HG03159 (cell line): ENCODE data around the gene EDA.
"Not testable (repeated sequence)": the region's sequence is repeated elsewhere in the genome, so short reads cannot be mapped to it uniquely, and the experiment has no call there.

Experiments
- ATAC-seq: cut with Tn5 transposase; IDR thresholded peaks from one replicate; pipeline ENCODE4 v1.9.1; 2021; ENCODE audit warnings: mild to moderate bottlenecking, moderate library complexity; ENCODE audit not compliant: unreplicated experiment

The EDA gene

DNA sequence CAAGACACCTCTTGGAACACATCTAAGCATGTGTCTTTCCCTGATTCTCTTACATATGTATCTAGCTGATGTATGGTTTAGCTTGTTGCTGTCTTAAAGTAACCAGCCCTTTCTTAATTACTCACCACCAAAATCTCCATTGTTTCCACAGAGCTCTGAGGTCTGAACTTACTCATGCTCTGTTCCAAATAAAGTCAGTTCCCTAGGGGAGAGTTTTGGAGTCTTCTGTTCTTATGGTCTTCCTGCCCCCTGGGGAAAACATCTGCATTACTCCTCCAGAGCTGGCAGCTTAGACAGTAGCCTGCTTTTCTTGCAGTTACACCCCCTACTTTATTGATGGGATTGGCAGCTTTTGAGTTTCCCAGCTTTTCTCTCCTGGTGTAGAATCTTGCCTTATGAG, 125.8 kb downstream of the EDA start:
- no peak for ATAC-seq

DNA sequence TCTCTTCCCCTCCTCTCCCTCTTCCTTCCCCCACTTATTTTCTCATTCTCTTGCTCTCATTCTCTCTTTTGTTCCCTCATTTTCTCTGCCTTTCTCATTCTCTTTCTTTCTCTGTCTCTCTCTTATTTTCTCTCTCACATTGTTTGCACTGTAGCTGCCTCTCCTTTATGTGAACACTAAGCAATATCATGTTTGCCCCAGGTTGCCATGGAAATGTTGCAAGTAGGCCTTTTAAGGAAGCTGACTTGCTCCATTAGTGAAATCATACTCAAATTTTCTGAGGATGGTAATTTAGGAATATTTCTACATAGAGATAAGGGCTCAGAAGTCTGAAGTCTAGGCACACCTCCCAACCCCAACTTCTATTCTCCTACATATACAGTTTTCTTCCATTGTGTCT, 130.1 kb downstream of the EDA start:
- ATAC-seq, result no peak

DNA sequence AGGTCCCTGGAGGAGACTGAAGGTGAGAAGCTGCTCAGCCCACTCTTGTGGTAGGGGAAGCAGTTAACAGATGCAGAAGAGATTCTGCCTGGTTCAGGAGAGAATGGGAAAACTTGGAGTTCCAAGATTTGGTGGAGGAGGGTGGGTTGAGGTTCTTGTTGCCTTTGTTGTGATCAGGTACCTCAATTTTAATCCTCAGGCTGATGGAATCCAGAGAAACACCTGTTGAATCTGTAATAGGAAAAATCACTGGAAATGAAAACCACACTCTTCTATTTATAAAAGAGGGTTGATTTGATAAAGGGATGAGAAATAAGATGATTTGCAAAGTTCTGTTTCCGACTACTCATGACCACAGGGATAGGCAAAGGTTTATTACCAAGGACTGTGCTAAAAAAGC, 132.1 kb downstream of the EDA start:
- ATAC-seq, result no peak

DNA sequence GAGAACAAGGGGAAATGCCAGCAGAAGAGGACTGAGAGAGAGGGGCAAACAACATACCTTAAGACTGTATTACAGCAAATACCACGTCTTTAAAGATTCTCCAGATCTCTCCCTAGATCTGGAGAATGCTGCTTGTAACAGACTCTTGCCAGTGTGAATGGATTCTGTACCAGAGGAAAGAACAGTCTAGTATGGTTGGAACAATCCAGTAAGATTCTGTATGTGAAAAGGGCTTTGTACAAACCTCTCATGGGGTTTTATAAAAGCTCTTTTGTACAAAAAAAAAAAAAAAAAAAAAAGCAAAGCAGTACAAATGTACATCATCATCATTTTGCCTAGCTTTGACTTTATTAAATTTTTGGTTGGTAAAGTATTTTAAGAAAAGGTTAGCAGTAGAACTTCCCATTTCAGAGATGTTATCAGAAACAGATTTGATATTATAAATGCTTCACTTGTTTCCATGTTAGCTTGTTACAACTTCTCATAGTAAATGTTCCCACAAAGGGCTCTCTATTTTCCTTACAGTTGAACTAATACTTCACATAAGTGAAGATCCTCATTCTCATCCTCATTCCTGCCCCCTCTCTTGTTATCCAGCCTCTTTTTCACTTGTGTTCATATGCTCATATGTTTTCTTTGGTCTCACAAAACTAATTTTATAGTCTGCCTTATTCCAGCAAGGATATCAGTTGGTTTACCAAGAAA, 144.2 kb downstream of the EDA start:
- ATAC-seq, result no peak

DNA sequence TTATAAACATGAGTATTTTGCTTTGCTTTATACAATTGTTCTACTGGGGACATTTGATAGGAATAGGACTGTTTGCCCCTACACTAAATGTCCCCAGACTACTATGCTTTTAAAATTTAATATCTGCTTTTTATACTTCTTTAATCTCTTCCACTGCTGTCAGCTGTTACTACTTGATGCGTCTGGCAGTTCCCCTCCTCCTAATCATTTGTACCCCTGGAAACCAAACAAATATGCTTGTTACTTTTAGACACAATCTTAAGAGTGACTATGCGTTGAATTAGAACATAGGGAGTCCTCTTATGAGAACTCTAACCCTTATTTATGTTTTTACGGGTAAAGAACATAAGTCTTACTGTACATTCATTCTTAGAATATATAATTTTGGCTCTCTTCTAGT, 145.7 kb downstream of the EDA start:
- ATAC-seq, result no peak

DNA sequence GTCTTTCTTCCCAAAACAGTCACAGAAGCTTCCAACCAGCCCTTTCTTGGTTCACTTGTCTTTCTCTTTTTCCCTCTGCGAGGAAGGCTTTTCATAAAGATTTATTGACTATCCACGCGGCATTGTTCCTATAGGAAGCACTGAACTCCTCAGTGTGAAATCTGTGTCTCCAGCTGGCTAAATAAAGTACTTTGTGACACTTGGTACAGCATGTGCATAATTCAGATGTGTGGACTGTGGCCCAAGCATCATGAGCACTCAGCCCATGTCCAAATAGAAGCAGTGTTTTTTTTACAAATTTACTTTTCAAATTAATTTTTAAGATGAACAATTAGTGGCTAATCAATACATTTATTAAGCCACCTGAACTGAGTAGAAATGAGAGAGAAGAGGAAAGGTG, 146.4 kb downstream of the EDA start:
- ATAC-seq, result no peak

DNA sequence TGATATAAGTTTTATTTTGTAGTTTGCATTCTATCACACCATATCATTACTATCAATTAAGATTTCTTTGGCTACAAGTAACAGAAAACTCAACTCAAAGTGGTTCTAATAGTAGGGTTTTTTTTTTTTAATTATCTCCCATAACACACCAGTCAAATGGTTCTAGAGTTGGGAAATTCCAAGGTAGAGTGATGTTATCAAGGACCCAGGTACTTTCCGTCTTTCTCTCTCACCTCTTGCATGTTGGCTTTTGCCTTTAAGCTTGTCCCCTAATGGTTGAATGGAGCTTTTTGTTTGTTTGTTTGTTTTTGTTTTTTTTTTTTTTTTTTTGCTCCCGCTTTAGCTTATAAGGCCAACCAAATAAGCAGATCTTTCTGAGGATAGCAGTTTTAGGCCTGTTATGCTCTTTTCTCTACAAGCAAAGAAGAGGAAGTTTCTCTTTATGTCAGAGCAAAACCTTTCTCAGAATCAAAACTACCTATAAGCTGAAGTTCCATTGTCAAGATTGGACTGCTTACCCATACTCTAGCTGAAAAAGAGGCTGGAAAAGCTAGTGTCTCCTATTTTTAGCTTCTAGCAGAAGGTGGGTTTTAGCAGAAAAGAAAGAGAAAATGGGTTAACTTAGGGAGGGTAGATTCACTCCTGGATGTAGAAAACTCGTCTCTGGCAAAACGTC, 177.5 kb downstream of the EDA start:
- no peak for ATAC-seq

DNA sequence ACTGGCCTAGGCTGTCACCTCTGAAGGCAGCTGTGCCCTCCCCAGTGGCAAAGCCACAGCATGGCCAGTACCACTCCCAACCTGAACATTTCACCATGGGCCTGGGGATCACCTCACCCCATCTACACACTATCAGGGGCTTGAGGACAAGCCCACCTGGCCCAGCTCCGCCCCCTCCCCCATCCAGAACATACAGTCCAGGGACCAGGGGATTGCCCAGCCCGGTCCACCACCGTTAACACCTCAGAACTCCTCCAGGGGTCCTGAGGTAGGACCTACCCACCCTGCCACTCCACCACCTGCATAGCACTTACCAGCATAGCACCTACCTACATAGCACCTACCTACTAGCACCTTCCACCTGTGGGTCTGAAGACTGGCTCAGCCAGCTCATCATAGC, 179.8 kb downstream of the EDA start:
- ATAC-seq, result no peak

DNA sequence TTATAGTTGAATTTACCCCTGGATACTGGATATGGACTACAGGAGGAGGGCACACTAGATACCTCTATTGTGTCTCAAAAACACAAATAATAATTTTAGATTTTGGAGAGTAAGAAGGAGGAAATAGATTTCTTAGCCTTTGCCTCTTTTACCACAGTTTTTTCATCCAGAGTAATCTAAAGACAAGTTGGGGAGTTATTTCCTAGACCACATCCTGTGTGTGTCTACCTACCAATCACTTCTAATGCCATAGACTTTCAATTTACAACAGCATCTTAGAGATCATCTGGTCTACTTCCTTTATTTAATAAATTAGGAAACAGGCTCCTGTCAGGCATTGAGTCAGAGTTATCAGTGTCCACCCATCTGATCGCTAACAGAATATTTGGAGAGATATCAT, 191.5 kb downstream of the EDA start:
- ATAC-seq, result no peak

DNA sequence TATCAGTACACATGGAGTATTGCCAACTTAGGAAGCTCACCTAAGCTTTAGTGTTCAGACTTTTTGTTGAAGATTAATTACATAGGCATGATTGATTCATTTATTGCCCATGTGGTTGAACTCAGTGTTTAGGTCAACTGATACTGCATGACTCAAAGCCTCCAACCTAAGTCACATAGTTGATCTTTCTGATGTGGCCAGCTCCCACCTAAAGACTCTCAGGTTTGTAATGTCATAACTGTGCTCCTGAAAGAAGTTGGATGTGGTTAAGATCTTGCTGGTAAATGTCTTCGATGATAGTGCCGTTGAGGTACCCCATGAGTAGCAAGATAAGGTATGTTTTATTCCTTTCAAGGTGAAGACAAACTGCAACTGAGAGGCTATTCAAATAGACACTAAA, 192.5 kb downstream of the EDA start:
- no peak for ATAC-seq

DNA sequence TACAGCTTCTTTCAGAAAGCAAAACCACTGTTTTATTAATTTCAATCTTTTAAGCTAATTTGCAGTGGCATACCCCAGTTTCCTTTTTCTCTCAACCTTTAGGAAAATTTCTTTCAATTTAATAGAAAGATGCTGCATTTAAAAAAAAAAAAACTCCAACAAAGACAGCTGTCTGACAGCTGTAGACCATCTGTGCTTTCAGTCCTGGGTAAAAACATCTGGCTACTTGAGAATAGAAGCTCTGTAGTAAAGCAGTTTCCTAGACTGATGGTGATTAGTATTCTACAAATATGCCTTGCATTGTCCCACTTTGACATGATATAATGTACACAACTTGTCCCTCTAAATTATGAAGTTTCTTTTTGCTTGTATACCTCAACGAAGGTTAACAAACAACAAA, 197.8 kb downstream of the EDA start:
- ATAC-seq, result no peak

DNA sequence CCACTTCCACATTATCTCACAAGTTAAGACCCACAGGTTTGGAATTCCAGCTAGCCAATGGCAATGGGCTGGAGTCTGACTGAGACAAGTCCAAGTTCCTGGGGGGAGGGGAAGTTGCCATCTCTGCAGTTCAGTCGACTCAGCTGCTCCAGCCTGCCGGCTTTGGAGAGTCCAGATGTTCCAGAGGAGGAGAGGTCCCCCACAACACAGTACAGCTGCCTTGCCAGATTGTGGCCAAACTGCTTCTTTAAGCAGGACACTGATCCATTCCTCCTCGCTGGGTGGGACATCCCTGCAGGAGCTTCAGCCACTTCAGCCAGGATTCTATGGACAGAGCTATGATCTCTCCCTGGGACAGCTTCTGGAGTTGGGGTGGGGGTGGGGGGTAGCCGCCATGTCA, 199.2 kb downstream of the EDA start:
- no peak for ATAC-seq

DNA sequence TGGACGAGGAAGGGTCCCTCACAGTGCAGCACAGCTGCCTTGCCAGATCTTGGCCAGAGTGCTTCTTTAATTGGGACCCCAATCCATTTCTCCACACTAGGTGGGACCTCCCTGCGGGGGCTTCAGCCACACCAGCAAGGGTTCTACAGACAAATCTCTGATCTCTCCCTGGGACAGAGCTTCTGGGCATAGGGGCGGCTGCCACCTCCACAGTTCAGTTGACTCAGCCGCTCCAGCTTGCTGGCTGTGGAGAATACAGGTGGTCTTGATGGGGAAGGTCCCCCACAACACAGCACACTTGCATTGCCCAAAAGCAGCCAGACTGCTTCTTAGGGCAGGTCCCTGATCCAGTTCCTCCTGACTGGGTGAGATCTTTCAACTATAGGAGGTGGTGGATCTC, 199.6 kb downstream of the EDA start:
- no peak for ATAC-seq

DNA sequence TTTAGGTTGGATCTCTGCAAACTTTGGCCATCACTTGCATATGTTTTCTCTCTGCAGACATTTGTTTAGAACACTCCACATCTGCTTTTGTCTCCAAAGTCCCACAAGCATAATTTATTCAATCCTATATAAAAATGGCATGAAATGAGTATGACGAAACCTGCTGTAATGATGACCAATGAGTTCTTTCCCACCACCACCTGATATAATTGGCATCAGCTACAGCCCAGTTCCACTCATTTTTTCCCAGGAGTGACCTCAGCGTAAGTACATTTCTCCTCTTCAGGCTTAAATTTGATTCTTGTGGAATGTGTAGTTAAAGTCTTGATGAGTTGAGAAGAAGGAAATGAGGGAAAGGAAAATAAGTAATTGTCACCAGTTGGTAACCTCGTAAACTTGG, 228.7 kb downstream of the EDA start:
- no peak for ATAC-seq

DNA sequence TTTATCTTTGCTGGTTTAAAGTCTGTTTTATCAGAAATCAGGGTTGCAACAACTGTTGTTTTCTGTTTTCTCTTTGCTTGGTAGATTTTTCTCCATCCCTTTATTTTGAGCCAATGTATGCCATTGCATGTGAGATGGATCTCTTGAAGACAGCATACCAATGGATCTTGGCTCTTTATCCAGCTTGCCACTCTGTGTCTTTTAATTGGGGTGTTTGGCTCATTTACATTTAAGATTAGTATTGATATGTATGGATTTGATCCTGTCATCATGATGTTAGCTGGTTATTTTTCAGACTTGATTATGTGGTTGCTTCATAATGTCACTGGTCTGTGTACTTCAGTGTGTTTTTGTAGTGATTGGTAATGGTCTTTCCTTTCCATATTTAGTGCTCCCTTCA, 244.1 kb downstream of the EDA start:
- ATAC-seq, result not testable (repeated sequence)

DNA sequence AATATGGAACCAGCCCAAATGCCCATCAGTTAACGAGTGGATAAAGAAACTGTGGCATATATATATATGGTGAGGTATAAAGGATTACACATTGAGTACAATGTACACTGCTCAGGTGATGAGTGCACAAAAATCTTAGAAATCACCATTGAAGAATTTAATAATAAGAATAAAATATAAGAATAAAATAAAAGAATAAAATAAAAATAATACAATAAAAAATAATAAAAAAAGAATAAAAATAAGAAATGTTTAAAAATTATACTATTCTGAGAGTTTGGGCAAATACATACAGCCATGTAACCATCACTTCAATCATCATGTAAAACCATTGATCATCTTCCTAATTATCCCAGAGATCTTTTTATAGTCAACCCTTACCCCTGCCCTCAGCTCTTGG, 260.3 kb downstream of the EDA start:
- no peak for ATAC-seq

DNA sequence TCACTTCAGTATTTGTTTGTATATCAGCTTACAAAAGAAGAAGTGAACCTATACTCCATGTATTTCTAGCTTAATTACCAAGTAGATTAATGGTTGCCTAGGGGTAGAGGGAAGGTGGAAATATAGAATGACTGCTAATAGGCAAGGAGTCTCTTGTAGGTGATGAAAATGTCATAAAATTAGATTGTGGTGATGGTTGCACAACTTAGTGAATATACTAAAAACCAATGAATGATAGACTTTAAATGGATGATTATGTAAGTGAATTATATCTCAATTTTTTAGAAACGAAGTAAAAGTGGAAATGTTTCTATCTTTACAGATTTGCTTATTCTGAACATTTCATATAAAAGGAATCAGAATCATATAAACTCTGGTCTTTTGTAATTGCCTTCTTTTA, 268.3 kb downstream of the EDA start:
- ATAC-seq, result no peak

DNA sequence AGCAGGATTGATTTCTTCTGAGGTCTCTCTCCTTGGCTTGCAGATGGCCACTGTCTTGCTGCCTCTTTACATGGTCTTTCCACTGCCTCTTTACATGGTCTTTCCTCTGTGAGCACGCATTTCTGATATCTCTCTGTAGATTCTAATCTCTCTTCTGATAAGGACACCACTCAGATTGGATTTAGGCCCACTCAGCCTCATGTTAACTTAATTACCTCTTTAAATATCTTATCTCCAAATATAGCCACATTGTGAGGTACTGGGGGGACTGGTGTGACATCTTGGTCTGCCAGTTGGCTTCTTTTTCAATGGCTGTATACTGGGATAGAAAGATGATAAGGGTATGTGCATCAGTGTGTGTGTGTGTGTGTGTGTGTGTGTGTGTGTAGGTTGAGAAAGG, 280.1 kb downstream of the EDA start:
- ATAC-seq, result no peak

DNA sequence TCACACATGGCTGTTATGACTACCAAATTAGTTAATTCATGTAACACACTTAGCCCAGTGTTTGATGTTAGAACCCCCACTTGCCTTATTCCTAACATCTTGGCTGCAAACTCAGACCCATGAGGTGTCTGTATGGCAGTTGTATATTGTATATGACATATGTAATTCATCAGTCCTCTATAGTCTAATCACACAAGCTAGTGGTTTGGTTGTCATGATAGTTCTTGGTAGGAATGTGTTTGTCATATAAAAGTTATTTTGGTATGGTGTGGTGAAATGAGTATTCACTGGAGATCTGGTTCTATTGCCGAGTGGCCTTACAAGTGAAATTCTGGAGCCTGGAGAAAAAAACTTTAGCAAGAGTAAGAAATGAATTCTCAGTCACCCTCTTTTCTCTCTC, 284.6 kb downstream of the EDA start:
- no peak for ATAC-seq

DNA sequence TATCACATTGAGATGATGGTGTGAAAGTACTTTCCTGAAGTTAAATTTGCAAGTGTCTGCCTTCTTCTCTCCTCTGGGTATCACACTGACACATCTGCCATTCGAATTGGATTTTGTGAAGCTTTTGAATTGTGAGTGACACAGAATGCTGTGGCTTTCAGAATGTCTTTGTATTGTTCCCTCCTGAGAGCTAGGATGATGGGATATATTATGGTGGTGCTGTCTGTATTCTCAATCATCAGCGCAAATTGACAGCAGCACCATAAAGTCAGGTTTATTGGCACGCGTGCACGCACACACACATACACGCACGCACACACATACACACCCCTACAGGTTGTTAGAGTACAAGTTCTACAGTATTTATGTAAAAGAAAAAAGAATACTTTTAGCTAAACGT, 290.5 kb downstream of the EDA start:
- ATAC-seq, result no peak

DNA sequence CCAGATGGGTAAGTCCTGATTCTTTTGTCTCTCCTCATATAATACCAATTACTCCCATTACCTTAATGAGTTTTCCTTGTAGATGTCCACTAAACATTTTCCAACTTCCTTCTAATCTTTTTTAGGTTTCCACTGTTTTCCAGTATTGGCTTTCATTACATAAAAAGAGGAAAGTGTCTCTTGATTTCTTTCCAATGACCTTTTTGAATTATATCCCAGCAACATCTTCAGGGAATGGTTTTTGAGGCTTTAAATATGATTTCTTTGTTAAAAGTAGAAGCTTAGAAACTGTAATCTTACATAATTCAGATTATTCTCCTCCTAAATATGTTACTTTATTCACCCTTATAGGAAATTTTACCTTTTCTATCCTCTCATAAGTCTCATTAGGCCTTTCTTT, 298.9 kb downstream of the EDA start:
- ATAC-seq, result no peak

DNA sequence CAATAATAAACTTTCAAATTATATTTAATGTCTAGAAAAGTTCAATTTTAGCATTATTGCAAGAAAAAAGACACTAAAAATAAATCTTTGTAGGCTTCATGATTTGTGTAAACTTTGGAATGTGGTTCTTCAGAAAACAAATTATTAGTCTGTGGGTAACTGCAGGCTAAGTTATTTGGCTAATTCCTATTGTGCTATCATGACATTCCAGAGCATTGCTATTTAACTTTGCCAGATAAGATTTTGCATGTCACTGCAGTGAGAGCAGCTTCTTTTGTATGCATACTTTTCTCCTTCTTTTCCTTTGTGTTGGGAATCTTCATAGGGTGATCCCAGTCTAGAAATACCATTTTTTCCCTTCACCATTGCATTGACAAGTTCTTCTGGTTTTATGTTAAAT, 303.8 kb downstream of the EDA start:
- no peak for ATAC-seq

DNA sequence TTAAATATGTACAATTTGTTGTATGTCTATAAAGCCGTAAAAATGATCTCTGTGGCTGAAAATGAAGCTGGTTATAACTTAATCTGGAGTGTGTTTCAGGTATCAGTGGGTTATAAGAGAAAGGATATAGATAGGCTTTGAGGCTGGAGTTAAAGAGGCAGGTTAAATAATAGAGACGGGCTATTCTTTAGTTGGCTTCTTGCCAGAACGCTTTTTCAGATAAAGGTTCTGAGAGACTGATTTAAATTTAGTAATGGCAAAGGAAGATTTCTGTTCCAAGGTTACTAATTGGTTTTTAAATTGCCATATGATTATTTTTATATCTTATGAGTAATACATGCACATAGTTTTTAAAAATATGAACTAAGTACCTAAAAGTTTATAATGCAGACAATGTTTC, 316.4 kb downstream of the EDA start:
- ATAC-seq, result no peak
